Spleen (tissue), 11 donors: ENCODE data around the gene GAS7. TPM values are rescaled to one million over a fixed set of nuclear protein-coding genes. Genes with fewer than 3 reads are reported as not detected.

ENCODE experiments used
- DNase-seq: peaks from one replicate; pipeline ENCODE4 v3.0.0-alpha.2; 2020
- H3K27ac ChIP-seq, 8 donors: fragments of 200-600 bp; sonication (generic) in 7 of 8; 1 replicate in 4 of 8; 2 replicates in 4 of 8; pipeline versions ENCODE4 v1.5.0 to v1.8.0; 2016 to 2021; ENCODE audit warnings: inconsistent platforms in 4 of 8, mild to moderate bottlenecking in 4 of 8, moderate library complexity in 1 of 8
- H3K27me3 ChIP-seq, 7 donors: fragments of 200-600 bp; sonication (generic) in 6 of 7; replicated peaks in 1 of 7; 1 replicate in 4 of 7; 2 replicates in 3 of 7; pipeline versions ENCODE4 v1.5.0 to v1.8.0; 2016 to 2021; ENCODE audit warnings: inconsistent platforms in 3 of 7, mild to moderate bottlenecking in 1 of 7
- H3K36me3 ChIP-seq, 6 donors: fragments of 200-600 bp; sonication (generic) in 5 of 6; 1 replicate in 4 of 6; 2 replicates in 2 of 6; pipeline versions ENCODE4 v1.5.0 to v1.8.0; 2016 to 2021; ENCODE audit warnings: inconsistent platforms in 2 of 6
- H3K4me1 ChIP-seq, 6 donors: fragments of 200-600 bp; sonication (generic) in 5 of 6; 1 replicate in 3 of 6; 2 replicates in 3 of 6; pipeline versions ENCODE4 v1.5.0 to v1.8.0; 2016 to 2021; ENCODE audit warnings: inconsistent platforms in 3 of 6
- H3K4me3 ChIP-seq, 8 donors: fragments of 200-600 bp; sonication (generic) in 7 of 8; 1 replicate in 4 of 8; 2 replicates in 4 of 8; pipeline versions ENCODE4 v1.5.0 to v1.8.0; 2016 to 2021; ENCODE audit warnings: inconsistent platforms in 4 of 8, mild to moderate bottlenecking in 4 of 8, moderate library complexity in 2 of 8
- H3K9me3 ChIP-seq, 8 donors: fragments of 200-600 bp; sonication (generic) in 7 of 8; 1 replicate in 4 of 8; 2 replicates in 4 of 8; pipeline versions ENCODE4 v1.5.0 to v1.8.0; 2016 to 2021; ENCODE audit warnings: inconsistent platforms in 4 of 8
- CTCF ChIP-seq, 11 experiments: fragments of 200-600 bp in 7 of 11; fragments of 450-650 bp in 4 of 11; sonication (generic) in 4 of 11; IDR thresholded peaks in 8 of 11; conservative IDR thresholded peaks in 3 of 11; 1 replicate in 7 of 11; 2 replicates in 4 of 11; pipeline versions ENCODE4 v1.4.0 to v1.8.0; 2016 to 2021; ENCODE audit warnings: antibody characterized with exemption in 11 of 11, inconsistent platforms in 4 of 11, mild to moderate bottlenecking in 1 of 11
- POLR2A ChIP-seq, 3 donors: fragments of 450-650 bp; IDR thresholded peaks; one replicate each; pipeline ENCODE4 v1.5.1; 2017; ENCODE audit warnings: antibody characterized with exemption in 3 of 3, mild to moderate bottlenecking in 1 of 3
- POLR2AphosphoS5 ChIP-seq, 3 donors: sonication (generic); formaldehyde crosslinking; IDR thresholded peaks; one replicate each; pipeline ENCODE4 v1.5.1; 2017; ENCODE audit warnings: antibody characterized with exemption in 3 of 3
- WGBS, 5 donors: extraction: QIAGEN DNeasy Blood & Tissue Kit in 3 of 5; methylation state at CpG; one replicate each; pipeline versions ENCODE4 v1.1.5 to v1.1.7; 2013 to 2018; 5-methylcytosine and 5-hydroxymethylcytosine counted together
- intact Hi-C: fragments of 100-400 bp; cut with DNase I; formaldehyde crosslinking; loops from one replicate; pipeline ENCODE4 v1.15.0; 2023; ENCODE audit warnings: low total_unique reads
- polyA plus RNA-seq, 3 donors: library from polyadenylated mRNA; stranded (reverse); fragments of 200-250 nt; gene quantifications; one replicate each; pipeline ENCODE4 v1.2.1, GENCODE V29; 2013
- total RNA-seq, 7 donors: library from RNA; depleted of rRNA in 3 of 7; stranded (reverse); fragments of >200 nt in 3 of 7; fragmentation: NEBNext Ultra II Directional in 4 of 7; extraction: Animal tissue kit (Norgen Biotek cat#: 25700) in 4 of 7; gene quantifications; one replicate each; pipeline versions ENCODE4 v1.1.0 to v1.2.1, GENCODE V29; 2016 to 2021
- donor health status: healthy with polysubstance abuse.
- donor health status: DM: no; HTN: no; CAD: no; lungs with moderate emphysema.
- donor health status: DM: no; HTN: no; CAD: no.
- donor health status: Bipolar disorder and iron deficiency.
- donor health status: healthy.
- donor health status: DM: no; HTN: no; CAD: no.
- donor health status: DM: yes; HTN: yes; CAD: no.

The GAS7 gene
- total and polyA plus RNA-seq, 10 donors: 4.1 to 127 (median 60.9) TPM

GRCh38 chr17:9912121-9913099 lies 286.0 kb downstream of the GAS7 start:
- WGBS, 5 donors: 76 to 87% (median 83%) methylated on average over 18 of the region's 18 CpGs
- no peak for DNase-seq
- Histone ChIP-seq H3K27ac (no peak overlapping the region), H3K36me3 (peaks cover 0 to 62% (median 26%) of the 10 kb centered on the region in 6 donors), H3K27me3 (no peaks in the 10 kb centered on the region), H3K4me3 (no peak overlapping the region), H3K4me1 (no peaks in the 10 kb centered on the region), H3K9me3 (no peaks in the 10 kb centered on the region)
- intact Hi-C loops: no loop called here
- TF ChIP-seq POLR2AphosphoS5 (IDR thresholded peaks at IDR 0.05) (no peak), CTCF (IDR thresholded peaks at IDR 0.05 in 8 of 11, conservative IDR thresholded peaks at IDR 0.05 in 3 of 11) (no peak), POLR2A (IDR thresholded peaks at IDR 0.05) (no peak)

- WGBS, 5 donors: 79 to 86% (median 83%) methylated on average over 9 to 12 of the region's 12 CpGs
- Histone ChIP-seq H3K27ac (no peak overlapping the region), H3K4me1 (no peaks in the 10 kb centered on the region), H3K9me3 (no peaks in the 10 kb centered on the region), H3K36me3 (peaks cover 0 to 49% (median 13%) of the 10 kb centered on the region in 6 donors), H3K4me3 (no peak overlapping the region), H3K27me3 (no peaks in the 10 kb centered on the region)
- intact Hi-C loops: no loop called here
- peak; percentile 47 for DNase-seq
- TF ChIP-seq POLR2AphosphoS5 (IDR thresholded peaks at IDR 0.05): peak in 1 of 3 donors; percentile 42
- no peak for TF ChIP-seq CTCF (IDR thresholded peaks at IDR 0.05 in 8 of 11, conservative IDR thresholded peaks at IDR 0.05 in 3 of 11)
These were observed 287.3 kb downstream of the GAS7 start for GRCh38 chr17:9911089-9911488.

GRCh38 chr17:9908649-9909042 lies 289.8 kb downstream of the GAS7 start:
- Histone ChIP-seq H3K36me3 (peaks cover 0 to 24% (median 0%) of the 10 kb centered on the region in 6 donors), H3K4me3 (no peak overlapping the region), H3K4me1 (no peaks in the 10 kb centered on the region), H3K9me3 (no peaks in the 10 kb centered on the region), H3K27me3 (peaks cover 0 to 16% (median 0%) of the 10 kb centered on the region in 7 donors), H3K27ac (no peak overlapping the region)
- DNase-seq: peak; percentile 59
- WGBS, 5 donors: 60 to 75% (median 72%) methylated on average over 7 of the region's 7 CpGs
- TF ChIP-seq POLR2A (IDR thresholded peaks at IDR 0.05): no peak
- no peak for TF ChIP-seq POLR2AphosphoS5 (IDR thresholded peaks at IDR 0.05)
- no peak for TF ChIP-seq CTCF (IDR thresholded peaks at IDR 0.05 in 8 of 11, conservative IDR thresholded peaks at IDR 0.05 in 3 of 11)
- intact Hi-C loops: no loop called here
